H1 (cell line): Measurements from ENCODE around the gene MSH2. TPM values are rescaled to one million over a fixed set of nuclear protein-coding genes. Genes with fewer than 3 reads are reported as not detected.
"Not testable (repeated sequence)": the region's sequence is repeated elsewhere in the genome, so short reads cannot be mapped to it uniquely, and the experiment has no call there.

Experiments
- CTCF ChIA-PET: fragments of 300-600 bp; sonication (Branson Sonifier 250); formaldehyde crosslinking; loops from one replicate; lab custom pipeline; 2021; ENCODE audit not compliant: partially characterized antibody; lab: Charles Lee
- POLR2A ChIA-PET: fragments of 300-600 bp; sonication (Branson Sonifier 250); formaldehyde crosslinking; loops from one replicate; lab custom pipeline; 2021; ENCODE audit warnings: inconsistent platforms; ENCODE audit not compliant: partially characterized antibody; lab: Charles Lee
- DNase-seq, 2 experiments: peaks; one replicate each; pipeline versions ENCODE4 v3.0.0 to v3.0.0-alpha.2; 2010 to 2022; ENCODE audit warnings: low spot score in 2 of 2, low read depth in 1 of 2, mixed read lengths in 1 of 2
- FAIRE-seq: peaks from 2 replicates; lab custom pipeline; 2011; peaks lifted over from hg19 to GRCh38; lab: Jason Lieb, UNC
- H2AFZ ChIP-seq: 2 replicates; pipeline ENCODE4 v1.8.1; 2012; ENCODE audit warnings: low read length, inconsistent platforms
- H2AK5ac ChIP-seq: 2 replicates; pipeline ENCODE4 v1.6.1; 2013; ENCODE audit warnings: low read depth, low read length
- H2BK120ac ChIP-seq: replicated peaks from 2 replicates; pipeline ENCODE3; 2013; ENCODE audit warnings: low read depth, low read length, inconsistent platforms
- H2BK12ac ChIP-seq: 2 replicates; pipeline ENCODE4 v1.6.1; 2013; ENCODE audit warnings: low read depth, low read length
- H2BK15ac ChIP-seq: 2 replicates; pipeline ENCODE4 v1.6.1; 2013; ENCODE audit warnings: low read length
- H2BK20ac ChIP-seq: 2 replicates; pipeline ENCODE4 v1.6.1; 2013; ENCODE audit warnings: low read length
- H2BK5ac ChIP-seq: 2 replicates; pipeline ENCODE4 v1.6.1; 2013; ENCODE audit warnings: low read depth, low read length
- H3K14ac ChIP-seq: 2 replicates; pipeline ENCODE4 v1.6.1; 2013; ENCODE audit warnings: inconsistent platforms; ENCODE audit not compliant: insufficient read length
- H3K18ac ChIP-seq: 2 replicates; pipeline ENCODE4 v1.6.1; 2013; ENCODE audit warnings: low read length; ENCODE audit errors: extremely low read depth
- H3K23ac ChIP-seq: 2 replicates; pipeline ENCODE4 v1.6.1; 2013; ENCODE audit warnings: inconsistent platforms; ENCODE audit not compliant: insufficient read length
- H3K23me2 ChIP-seq: 2 replicates; pipeline ENCODE4 v1.6.1; 2013; ENCODE audit warnings: low read depth, low read length
- H3K27ac ChIP-seq: 2 replicates; pipeline ENCODE4 v1.6.1; 2011; ENCODE audit warnings: low read depth, low read length, inconsistent platforms
- H3K27me3 ChIP-seq, 4 experiments: replicated peaks in 1 of 4; 1 replicate in 1 of 4; 2 replicates in 3 of 4; pipeline versions ENCODE4 v1.6.1 to v1.8.1; 2011 to 2013; ENCODE audit warnings: low read length in 3 of 4, mild to moderate bottlenecking in 3 of 4, inconsistent platforms in 2 of 4, mixed read lengths in 2 of 4, moderate library complexity in 1 of 4; ENCODE audit not compliant: control insufficient read depth in 3 of 4, insufficient read depth in 3 of 4; ENCODE audit errors: extremely low read depth in 1 of 4
- H3K36me3 ChIP-seq, 4 experiments: 2 replicates each; pipeline versions ENCODE4 v1.6.1 to v1.8.1; 2011 to 2013; ENCODE audit warnings: mild to moderate bottlenecking in 4 of 4, low read length in 3 of 4, moderate library complexity in 2 of 4, control low read depth in 1 of 4, inconsistent platforms in 1 of 4; ENCODE audit not compliant: insufficient read depth in 4 of 4, control insufficient read depth in 2 of 4
- H3K4ac ChIP-seq: replicated peaks from 2 replicates; pipeline ENCODE3; 2013; ENCODE audit warnings: low read length, low read depth, mixed read lengths, inconsistent platforms; ENCODE audit not compliant: insufficient read length
- H3K4me1 ChIP-seq, 4 experiments: replicated peaks in 1 of 4; 1 replicate in 1 of 4; 2 replicates in 3 of 4; pipeline versions ENCODE4 v1.6.1 to v1.8.1; 2011 to 2013; ENCODE audit warnings: low read length in 3 of 4, inconsistent platforms in 2 of 4, mixed read lengths in 1 of 4; ENCODE audit not compliant: insufficient read depth in 4 of 4, control insufficient read depth in 3 of 4
- H3K4me2 ChIP-seq, 2 experiments: 2 replicates each; pipeline versions ENCODE4 v1.6.1 to v1.8.1; 2011 to 2013; ENCODE audit warnings: low read depth in 2 of 2, low read length in 2 of 2, control low read depth in 1 of 2, inconsistent platforms in 1 of 2, mild to moderate bottlenecking in 1 of 2; ENCODE audit not compliant: insufficient read depth in 1 of 2
- H3K4me3 ChIP-seq, 4 experiments: fragments of 200-600, 300-600 bp in 1 of 4; sonication (generic), shearing (Covaris generic), sonication (Bioruptor Twin) in 1 of 4; 2 replicates each; pipeline versions ENCODE4 v1.5.1 to v1.8.1; 2011 to 2016; ENCODE audit warnings: low read length in 4 of 4, low read depth in 3 of 4, control low read depth in 2 of 4, inconsistent platforms in 2 of 4, mild to moderate bottlenecking in 2 of 4, mixed read lengths in 1 of 4, moderate library complexity in 1 of 4; ENCODE audit not compliant: insufficient read depth in 2 of 4; ENCODE audit errors: extremely low read depth in 1 of 4
- H3K56ac ChIP-seq: replicated peaks from 2 replicates; pipeline ENCODE3; 2013; ENCODE audit warnings: low read depth, mild to moderate bottlenecking, mixed read lengths, low read length, inconsistent platforms; ENCODE audit not compliant: insufficient read length
- H3K79me1 ChIP-seq: 2 replicates; pipeline ENCODE4 v1.6.1; 2013; ENCODE audit warnings: low read depth, low read length, control low read depth
- H3K79me2 ChIP-seq, 2 experiments: 2 replicates each; pipeline versions ENCODE4 v1.6.1 to v1.8.1; 2012 to 2013; ENCODE audit warnings: low read length in 2 of 2, mild to moderate bottlenecking in 2 of 2, inconsistent platforms in 1 of 2; ENCODE audit not compliant: insufficient read depth in 2 of 2, control insufficient read depth in 1 of 2
- H3K9ac ChIP-seq, 4 experiments: replicated peaks in 1 of 4; 1 replicate in 1 of 4; 2 replicates in 3 of 4; pipeline versions ENCODE4 v1.6.1 to v1.8.1; 2011 to 2013; ENCODE audit warnings: low read depth in 3 of 4, low read length in 3 of 4, control low read depth in 2 of 4, mild to moderate bottlenecking in 2 of 4, moderate library complexity in 2 of 4, inconsistent platforms in 1 of 4; ENCODE audit errors: extremely low read depth in 1 of 4
- H3K9me3 ChIP-seq, 2 experiments: 2 replicates each; pipeline versions ENCODE4 v1.6.1 to v1.8.1; 2012 to 2013; ENCODE audit warnings: mild to moderate bottlenecking in 2 of 2, moderate library complexity in 2 of 2, control low read depth in 1 of 2, inconsistent platforms in 1 of 2, low read depth in 1 of 2, low read length in 1 of 2, mixed read lengths in 1 of 2; ENCODE audit not compliant: insufficient read depth in 2 of 2
- H4K20me1 ChIP-seq, 2 experiments: replicated peaks in 1 of 2; 2 replicates each; pipeline versions ENCODE3 to v1.8.1; 2011 to 2013; ENCODE audit warnings: inconsistent platforms in 2 of 2, low read length in 2 of 2, mild to moderate bottlenecking in 1 of 2; ENCODE audit not compliant: insufficient read depth in 2 of 2, control insufficient read depth in 1 of 2
- H4K5ac ChIP-seq: 2 replicates; pipeline ENCODE4 v1.6.1; 2013; ENCODE audit warnings: low read length, low read depth, mixed read lengths, inconsistent platforms; ENCODE audit not compliant: insufficient read length
- H4K8ac ChIP-seq: 2 replicates; pipeline ENCODE4 v1.8.0; 2013; ENCODE audit warnings: mild to moderate bottlenecking, moderate library complexity, low read length, inconsistent platforms; ENCODE audit not compliant: insufficient read depth; ENCODE audit errors: extremely low read depth
- H4K91ac ChIP-seq: replicated peaks from 2 replicates; pipeline ENCODE3; 2013; ENCODE audit warnings: low read length, mixed read lengths, inconsistent platforms; ENCODE audit not compliant: insufficient read length
- WGBS, 2 experiments: shearing (Covaris generic) in 1 of 2; methylation state at CpG; one replicate each; pipeline versions ENCODE4 v1.1.6 to v1.1.7; 2013 to 2015; ENCODE audit warnings: low lambda C conversion rate in 2 of 2, mixed read lengths in 2 of 2, inconsistent platforms in 1 of 2, low coverage in 1 of 2, missing lambda C conversion rate in 1 of 2; ENCODE audit not compliant: insufficient replicate concordance in 2 of 2, insufficient coverage in 1 of 2, insufficient read length in 1 of 2; ENCODE audit errors: extremely low coverage in 1 of 2, missing lambda C conversion rate in 1 of 2; 5-methylcytosine and 5-hydroxymethylcytosine counted together
- polyA plus RNA-seq, 7 experiments: library from polyadenylated mRNA; depleted of rRNA in 3 of 7; stranded (reverse) in 5 of 7; unstranded in 2 of 7; fragments of >200 nt in 5 of 7; fragments of 200-250 nt in 2 of 7; gene quantifications; 1 replicate in 5 of 7; 2 replicates in 1 of 7; 4 replicates in 1 of 7; pipeline versions ENCODE4 v1.2.1 to v1.2.3, GENCODE V29; 2011 to 2013; ENCODE audit warnings: missing spikeins in 2 of 7, mixed read lengths in 2 of 7
- total RNA-seq: library from RNA; stranded (reverse); fragmentation: NEBNext Ultra II Directional; extraction: Animal tissue kit (Norgen Biotek cat#: 25700); gene quantifications from 2 replicates; pipeline ENCODE4 v1.2.1, GENCODE V29; 2021

Gene MSH2
- total and polyA plus RNA-seq, 2 of the 8 experiments (the other 6 are each of a cell fraction or from before 2014, with no cell fraction given) = 64.1 to 228 TPM

- H3K4me2 ChIP-seq, H3K27me3 ChIP-seq, H2BK5ac ChIP-seq, H3K9me3 ChIP-seq, H3K14ac ChIP-seq, FAIRE-seq, H2AK5ac ChIP-seq, H3K23ac ChIP-seq, H3K56ac ChIP-seq, H3K79me1 ChIP-seq, H2AFZ ChIP-seq, H2BK120ac ChIP-seq, H4K5ac ChIP-seq, H3K27ac ChIP-seq, H2BK15ac ChIP-seq, H4K20me1 ChIP-seq, H4K8ac ChIP-seq, H3K9ac ChIP-seq, H3K18ac ChIP-seq, H3K23me2 ChIP-seq, H3K4me1 ChIP-seq, H2BK12ac ChIP-seq, H4K91ac ChIP-seq, H3K4me3 ChIP-seq, H3K4ac ChIP-seq, H2BK20ac ChIP-seq: not testable (repeated sequence)
- Histone ChIP-seq H3K36me3 (peaks cover 12 to 80% (median 46%) of the 10 kb centered on the region in 4 experiments), H3K79me2 (peaks cover 0 to 20% of the 10 kb centered on the region in 2 experiments; a peak in 2 of 4 replicates)
- WGBS, 2 experiments = 86% methylated on average over 10 of the region's 10 CpGs; no CpG with 5 or more reads in 1 of the 2 experiments
- DNase-seq = peak in 1 of 2 experiments; percentile 35
- CTCF ChIA-PET = interaction anchor here (1.9 to 2.0 kb wide), 2 partner anchors 9 to 347 kb away, joined by 4 to 5 read pairs; no protein-coding TSS in a partner anchor
- POLR2A ChIA-PET = interaction anchor here (0.6 to 1.5 kb wide), 3 partner anchors 16 to 402 kb away, joined by 3 to 5 read pairs (median 3); partner anchors contain the start of gene MSH2
These were observed 17.7 kb downstream of the MSH2 start for GRCh38 chr2:47420683-47421082.
